Measurements from ENCODE around the gene SHOC2.

Gene SHOC2

DNA sequence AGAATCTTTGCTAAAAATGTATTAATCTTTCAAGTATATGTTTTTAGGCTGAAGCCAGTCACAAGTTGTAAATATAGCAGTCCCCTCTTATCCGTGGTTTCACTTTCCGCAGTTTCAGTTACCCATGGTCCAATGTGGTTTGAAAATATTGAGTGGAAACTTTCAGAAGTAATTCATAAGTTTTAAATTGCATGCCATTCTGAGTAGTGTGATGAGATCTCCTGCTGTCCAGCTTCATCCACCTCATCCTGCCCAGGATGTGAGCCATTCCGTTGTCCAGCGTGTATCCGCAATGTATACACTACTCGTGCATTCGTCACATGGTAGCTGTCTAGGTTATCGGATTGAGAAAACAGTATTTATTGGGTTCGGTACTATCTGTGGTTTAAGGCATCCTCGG is 35.5 kb upstream of the SHOC2 start:
- Mint-ChIP-seq H3K9me3 (no peaks in the 10 kb centered on the region), H3K36me3 (ENCODE audit: low read depth) (peaks cover 57% of the 10 kb centered on the region), H3K27ac (no peak overlapping the region), H3K4me1 (no peaks in the 10 kb centered on the region), H3K4me3 (no peak overlapping the region), H3K27me3 (ENCODE audit: low read depth) (no peaks in the 10 kb centered on the region)
- TF ChIP-seq, protein P1, sequence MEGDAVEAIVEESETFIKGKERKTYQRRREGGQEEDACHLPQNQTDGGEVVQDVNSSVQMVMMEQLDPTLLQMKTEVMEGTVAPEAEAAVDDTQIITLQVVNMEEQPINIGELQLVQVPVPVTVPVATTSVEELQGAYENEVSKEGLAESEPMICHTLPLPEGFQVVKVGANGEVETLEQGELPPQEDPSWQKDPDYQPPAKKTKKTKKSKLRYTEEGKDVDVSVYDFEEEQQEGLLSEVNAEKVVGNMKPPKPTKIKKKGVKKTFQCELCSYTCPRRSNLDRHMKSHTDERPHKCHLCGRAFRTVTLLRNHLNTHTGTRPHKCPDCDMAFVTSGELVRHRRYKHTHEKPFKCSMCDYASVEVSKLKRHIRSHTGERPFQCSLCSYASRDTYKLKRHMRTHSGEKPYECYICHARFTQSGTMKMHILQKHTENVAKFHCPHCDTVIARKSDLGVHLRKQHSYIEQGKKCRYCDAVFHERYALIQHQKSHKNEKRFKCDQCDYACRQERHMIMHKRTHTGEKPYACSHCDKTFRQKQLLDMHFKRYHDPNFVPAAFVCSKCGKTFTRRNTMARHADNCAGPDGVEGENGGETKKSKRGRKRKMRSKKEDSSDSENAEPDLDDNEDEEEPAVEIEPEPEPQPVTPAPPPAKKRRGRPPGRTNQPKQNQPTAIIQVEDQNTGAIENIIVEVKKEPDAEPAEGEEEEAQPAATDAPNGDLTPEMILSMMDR (IDR thresholded peaks at IDR 0.05; ENCODE audit: unreplicated experiment in 3 of 3) = no peak

DNA sequence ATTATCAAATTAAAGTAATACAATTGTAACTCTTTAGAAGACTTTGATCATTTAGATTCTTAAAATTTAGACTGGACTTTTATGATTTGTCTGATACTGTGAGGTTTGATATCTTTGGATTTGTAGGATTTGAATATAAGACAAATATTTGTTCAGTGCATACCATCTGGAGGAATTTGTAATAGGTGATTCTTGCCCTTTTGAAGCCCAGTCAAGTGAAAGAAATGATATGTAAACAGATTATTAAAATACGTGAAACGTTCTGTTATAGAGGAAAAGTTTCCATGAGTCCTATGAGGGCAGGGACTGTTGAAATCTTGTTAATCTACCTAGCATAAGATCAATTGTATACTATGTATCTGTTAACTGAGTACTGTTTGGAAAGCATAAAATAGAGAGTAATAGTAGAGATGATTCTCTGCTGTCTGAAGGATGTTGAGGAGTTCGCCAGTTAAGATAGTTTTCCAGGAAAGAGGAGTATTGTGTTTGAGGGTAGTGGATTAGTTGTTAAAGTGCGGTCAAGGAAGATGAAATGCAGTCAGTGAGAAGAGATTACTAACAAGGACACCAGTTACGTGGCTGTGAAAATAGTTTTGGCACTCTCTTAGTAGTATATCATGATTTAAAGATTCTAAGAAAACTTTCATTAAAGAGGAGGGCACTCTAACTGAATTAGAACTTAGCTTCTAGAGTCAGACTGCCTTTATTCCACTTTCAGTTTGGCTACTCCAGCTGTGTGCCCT is 33.3 kb upstream of the SHOC2 start:
- Mint-ChIP-seq H3K27me3 (ENCODE audit: low read depth) (no peaks in the 10 kb centered on the region), H3K27ac (no peak overlapping the region), H3K36me3 (ENCODE audit: low read depth) (peaks cover 59% of the 10 kb centered on the region), H3K4me1 (no peaks in the 10 kb centered on the region), H3K4me3 (no peak overlapping the region), H3K9me3 (no peaks in the 10 kb centered on the region)
- TF ChIP-seq, protein P1 (IDR thresholded peaks at IDR 0.05; ENCODE audit: unreplicated experiment in 3 of 3) = no peak

DNA sequence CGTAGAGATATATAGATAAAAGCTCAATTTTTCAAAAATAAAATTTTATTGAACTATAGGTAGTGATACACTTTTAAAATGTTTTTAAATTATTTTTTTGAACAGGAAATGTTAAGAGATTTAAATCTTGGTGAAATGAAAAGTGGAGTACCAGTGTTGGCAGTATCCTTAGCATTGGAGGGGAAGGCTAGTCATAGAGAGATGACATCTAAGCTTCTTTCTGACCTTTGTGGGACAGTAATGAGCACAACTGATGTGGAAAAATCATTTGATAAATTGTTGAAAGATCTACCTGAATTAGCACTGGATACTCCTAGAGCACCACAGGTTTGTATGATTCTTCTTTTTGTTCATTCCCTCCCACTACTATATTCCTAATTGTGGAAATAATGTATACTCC is 31.8 kb upstream of the SHOC2 start:
- no peaks in the 10 kb centered on the region for H3K4me1 Mint-ChIP-seq
- H3K36me3 Mint-ChIP-seq (ENCODE audit: low read depth) = peaks cover 64% of the 10 kb centered on the region
- H3K4me3 Mint-ChIP-seq = no peak overlapping the region
- H3K9me3 Mint-ChIP-seq = no peaks in the 10 kb centered on the region
- TF ChIP-seq, protein P1 (IDR thresholded peaks at IDR 0.05; ENCODE audit: unreplicated experiment in 3 of 3) = no peak
- no peak overlapping the region for H3K27ac Mint-ChIP-seq
- H3K27me3 Mint-ChIP-seq (ENCODE audit: low read depth) = no peaks in the 10 kb centered on the region

DNA sequence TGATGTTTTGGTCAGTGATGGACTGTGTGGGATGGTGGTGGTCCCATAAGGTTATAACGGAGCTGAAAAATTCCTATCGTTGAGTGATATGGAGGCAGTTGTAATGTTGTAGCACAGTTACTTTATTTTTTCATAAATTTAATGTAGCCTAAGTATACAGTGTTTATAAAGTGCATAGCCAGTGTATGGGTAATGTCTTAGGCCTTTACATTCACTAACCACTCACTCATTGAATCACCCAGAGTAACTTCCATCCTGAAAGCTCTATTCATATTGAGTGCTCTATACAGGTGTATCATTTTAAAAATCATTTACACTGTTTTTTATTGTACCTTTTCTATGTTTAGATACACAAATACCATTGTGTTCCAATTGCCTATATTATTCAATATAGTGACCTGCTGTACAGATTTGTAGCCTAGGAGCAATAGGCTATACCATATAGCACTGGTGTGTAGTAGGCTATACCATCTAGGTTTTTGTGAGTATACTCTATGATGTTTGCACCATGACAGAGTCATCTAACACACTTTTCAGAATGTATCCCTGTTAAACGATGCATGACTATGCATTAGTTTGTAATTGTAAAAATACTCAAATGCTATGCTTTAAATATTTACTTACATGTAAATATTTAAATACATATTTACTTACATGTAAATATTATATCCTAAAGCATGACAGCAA is 26.7 kb upstream of the SHOC2 start:
- Mint-ChIP-seq H3K27me3 (ENCODE audit: low read depth) (no peaks in the 10 kb centered on the region), H3K9me3 (no peaks in the 10 kb centered on the region), H3K36me3 (ENCODE audit: low read depth) (peaks cover 54% of the 10 kb centered on the region), H3K4me1 (no peaks in the 10 kb centered on the region), H3K27ac (no peak overlapping the region), H3K4me3 (no peak overlapping the region)
- TF ChIP-seq, protein P1 (IDR thresholded peaks at IDR 0.05; ENCODE audit: unreplicated experiment in 3 of 3) = no peak

DNA sequence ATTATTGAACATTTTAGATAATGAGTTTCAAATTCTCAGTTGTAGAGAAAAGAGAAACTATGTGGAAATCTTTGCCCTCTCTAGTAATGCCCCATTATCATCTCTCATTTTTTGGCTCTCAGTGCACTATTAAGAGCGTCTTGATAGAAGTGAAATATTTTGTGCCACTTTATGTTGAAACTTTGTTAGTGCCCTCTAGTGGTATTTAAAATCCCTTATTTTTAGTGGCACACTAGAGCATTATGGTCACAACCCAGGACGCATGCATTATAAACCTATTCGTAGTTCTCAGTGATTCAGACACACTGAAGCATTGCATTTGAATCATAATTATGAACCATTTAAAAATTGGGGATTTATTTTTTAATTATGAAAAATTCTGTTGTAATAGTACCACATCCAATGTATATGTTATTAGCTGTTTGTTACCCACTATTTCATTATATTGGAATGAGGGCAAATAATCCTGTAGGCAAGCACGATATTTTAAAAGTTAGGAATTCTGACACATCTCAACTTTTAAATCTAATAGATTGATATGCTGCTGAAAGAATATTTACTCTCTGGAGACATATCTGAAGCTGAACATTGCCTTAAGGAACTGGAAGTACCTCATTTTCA is 25.7 kb upstream of the SHOC2 start:
- TF ChIP-seq, protein P1 (IDR thresholded peaks at IDR 0.05; ENCODE audit: unreplicated experiment in 3 of 3) = peak; percentile 60 to 63 (median 61)
- Mint-ChIP-seq H3K36me3 (ENCODE audit: low read depth) (peaks cover 59% of the 10 kb centered on the region), H3K27me3 (ENCODE audit: low read depth) (no peaks in the 10 kb centered on the region), H3K9me3 (no peaks in the 10 kb centered on the region), H3K4me3 (no peak overlapping the region), H3K4me1 (no peaks in the 10 kb centered on the region), H3K27ac (no peak overlapping the region)

Measured in nephron (organoid).